GM19452 (cell line): ENCODE results near the gene PTPRG.

Experiments used
- ATAC-seq: cut with Tn5 transposase; IDR thresholded peaks from one replicate; pipeline ENCODE4 v1.9.1; 2021; ENCODE audit not compliant: unreplicated experiment

PTPRG gene

DNA sequence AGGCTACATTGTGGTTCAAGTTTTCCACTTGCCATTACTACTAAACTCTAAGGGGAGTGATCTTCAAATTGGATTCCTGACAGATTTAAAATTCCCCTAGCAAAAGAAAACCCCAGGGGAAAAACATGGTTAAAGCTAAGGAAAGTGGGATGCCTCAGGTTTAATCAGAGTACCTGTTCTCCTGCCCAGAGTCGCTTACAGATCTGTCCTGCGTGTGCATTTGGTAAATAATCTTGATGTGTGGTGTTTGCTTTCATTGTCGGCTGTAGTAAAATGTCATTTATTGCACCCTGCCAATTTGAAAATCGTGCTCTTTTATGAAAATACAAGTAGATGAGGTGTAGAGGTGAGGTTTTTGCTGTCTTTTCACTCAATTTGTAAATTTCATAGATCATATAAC is 323.4 kb downstream of the PTPRG start:
- no peak for ATAC-seq

DNA sequence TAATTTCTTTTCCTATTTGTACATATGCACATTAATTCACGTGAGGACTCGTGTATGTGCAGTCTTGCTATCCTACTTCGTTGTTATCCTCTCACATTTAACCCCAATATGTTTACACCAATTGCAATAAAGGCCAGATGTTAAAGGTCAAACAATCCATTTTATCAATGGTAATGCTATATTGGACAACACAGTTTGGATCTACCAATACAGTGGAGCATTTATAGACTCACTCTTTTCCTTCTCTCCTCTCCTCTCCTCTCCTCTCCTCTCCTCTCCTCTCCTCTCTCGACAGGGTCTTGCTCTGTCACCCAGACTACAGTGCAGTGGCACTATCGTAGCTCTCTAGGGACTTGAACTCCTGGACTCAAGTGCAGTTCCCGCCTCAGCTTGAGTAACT is 324.0 kb downstream of the PTPRG start:
- no peak for ATAC-seq

DNA sequence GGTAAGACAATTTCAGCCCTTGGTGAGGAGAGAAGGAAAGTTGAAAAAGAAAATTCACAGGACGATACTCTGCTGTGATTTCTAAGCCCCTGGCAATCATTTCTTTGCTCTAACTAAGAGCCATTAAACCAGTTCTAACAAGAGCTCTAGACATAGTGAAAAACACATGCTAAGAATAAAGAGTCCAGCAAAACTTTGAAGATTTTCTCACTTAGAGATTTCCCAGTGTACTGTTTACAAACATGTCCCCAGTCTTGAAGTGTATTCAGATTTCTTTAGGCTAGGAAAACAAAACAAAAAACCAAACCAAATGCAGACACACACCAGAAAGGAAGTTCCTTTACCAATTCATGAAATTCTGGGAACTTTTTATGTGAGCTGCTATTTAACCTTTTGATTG is 325.8 kb downstream of the PTPRG start:
- no peak for ATAC-seq

DNA sequence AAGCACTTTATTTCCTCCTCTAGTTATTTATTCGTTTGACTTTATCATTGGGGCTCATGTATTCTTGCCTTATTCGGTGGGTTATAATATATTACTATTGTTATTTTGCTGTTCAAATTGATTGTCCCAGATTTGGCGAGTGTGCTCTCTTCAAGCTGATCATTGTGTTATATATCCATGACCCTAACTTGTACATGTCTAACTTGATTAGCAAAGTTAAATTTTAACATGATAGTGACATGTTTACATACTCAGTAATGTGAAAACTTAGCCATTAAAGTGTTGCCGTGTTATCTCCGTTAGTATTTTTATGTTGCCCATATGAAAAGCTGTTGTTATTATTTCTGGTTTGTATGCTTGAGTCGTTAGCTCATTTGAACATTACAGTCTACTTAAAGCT is 327.9 kb downstream of the PTPRG start:
- ATAC-seq, result no peak

DNA sequence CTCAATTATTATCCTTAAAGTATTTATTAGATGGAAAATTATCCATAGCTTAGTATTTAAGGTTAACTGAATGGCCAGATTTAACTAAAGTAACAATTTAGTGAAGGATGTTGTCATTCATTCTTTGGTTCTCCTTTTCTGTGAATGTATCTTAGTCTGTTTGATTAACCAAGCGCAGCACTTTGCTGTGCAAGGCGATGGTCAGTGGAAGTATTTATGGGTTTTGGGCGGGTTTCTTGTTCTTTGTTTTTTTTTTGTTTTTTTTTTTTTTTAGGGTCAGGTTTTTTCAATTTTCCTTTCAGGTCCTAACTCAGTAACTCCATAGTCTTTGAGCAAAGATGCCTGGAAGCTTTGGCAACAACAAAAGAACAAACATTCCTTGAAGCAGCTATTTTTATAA is 328.8 kb downstream of the PTPRG start:
- no peak for ATAC-seq

DNA sequence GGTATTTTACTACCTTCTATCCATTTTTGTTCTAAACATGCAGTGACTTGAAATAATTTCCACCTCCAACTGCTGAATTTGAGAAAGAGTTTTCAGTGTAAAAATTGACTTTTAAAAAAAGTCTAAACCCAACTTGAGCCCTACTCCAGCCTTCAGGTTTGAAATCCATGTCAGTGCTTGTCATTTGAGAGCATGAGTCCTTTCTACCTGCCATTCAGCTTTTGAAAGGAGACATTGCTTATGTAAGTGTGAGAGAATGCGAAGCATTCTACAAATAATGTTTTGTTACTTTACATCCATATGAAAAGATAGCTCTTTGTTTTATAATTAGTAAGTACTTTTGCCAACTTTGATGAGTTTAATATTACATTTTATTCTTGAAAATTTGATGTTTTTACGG is 329.2 kb downstream of the PTPRG start:
- no peak for ATAC-seq

DNA sequence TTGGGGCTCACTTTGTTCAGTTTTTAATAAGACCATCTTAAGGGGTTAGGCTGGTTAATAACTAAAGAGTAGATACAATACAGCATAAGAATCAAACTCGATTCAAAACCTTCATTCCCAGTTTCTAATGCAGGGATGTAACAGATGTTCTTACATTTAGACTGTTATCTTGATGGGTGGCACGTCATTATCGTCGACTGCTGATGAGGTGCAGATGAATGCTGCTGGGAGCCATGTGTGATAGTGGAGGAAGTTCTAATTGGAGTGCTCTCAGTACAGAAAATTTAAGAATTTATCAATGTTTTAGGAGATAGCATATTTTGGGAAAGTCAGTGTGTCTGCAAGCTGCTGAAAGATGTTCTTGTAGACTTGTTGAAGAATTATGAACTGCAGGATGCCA is 331.5 kb downstream of the PTPRG start:
- no peak for ATAC-seq

DNA sequence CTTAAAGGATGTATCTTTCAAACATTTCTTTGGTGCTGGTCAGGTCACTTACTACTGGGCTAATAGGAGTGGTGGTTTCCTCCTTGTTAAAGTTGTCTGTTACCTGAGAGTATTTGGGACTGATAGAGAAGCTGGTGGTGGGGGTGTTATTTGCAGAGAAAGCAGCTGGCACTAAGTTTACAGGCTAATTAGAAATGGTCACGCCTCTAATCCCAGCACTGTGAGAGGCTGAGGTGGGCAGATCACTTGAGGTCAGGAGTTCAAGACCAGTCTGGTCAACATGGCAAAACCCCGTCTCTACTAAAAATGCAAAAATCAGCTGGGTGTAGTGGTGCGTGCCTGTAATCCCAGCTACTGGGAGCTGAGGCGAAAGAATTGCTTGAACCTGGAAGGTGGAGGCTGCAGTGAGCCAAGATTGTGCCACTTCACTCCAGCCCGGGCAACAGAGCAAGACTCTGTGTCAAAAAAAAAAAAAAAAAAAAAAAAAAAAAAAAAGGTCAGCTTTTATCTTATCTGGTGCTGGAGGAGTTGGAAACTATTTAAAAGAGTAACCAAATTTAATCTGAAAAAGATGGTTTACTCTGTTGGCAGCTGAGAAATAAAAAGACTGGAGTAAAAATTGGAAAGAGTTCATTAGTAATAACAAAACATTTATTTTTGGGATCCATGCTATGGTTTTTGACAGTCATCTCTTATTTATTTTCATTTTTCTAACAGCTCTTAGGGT is 332.6 kb downstream of the PTPRG start:
- ATAC-seq, result no peak

DNA sequence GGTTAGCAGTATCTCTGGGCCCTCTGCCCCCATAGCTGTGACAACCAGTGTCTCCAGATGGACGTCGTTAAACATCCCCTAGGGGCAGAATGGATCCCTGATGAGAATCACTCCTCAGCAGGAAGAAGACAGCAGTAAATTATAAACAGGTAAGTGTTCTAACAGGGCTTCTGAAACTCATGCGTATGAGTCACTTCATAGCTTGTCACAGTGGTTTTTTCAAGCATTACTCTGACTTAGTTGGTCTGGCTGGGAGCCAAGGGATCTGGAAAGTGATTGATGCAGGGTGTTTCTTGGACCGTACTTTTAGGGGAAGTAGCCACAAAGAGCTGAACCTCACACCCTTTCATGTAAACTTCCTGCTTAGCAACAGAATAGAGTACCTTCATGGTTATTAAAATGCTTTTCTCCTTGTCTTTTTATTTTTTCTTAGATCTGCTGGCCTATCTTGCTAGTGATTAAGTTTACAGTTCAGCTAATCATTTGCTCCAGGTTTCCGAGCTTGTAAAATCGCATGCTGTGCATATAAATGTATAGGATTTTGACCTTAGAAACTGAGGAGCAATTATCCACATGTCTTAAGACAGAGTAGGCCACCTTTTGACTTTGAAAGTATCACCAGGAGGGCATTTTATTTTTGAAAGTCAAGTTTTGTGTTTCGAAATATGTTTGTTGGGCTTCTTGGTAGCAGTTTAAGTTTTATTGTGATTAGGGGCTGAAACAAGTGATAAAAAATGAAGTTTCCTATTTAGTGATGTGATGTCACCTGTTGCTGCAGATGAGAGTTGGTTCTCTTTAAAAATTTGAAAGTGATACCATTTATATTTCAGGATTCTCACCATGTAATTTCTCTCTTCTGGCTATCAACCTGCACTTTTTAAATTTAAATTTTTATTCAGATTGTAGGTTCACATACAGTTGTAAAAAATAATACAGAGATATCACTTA is 333.9 kb downstream of the PTPRG start:
- ATAC-seq, result peak; percentile 96

DNA sequence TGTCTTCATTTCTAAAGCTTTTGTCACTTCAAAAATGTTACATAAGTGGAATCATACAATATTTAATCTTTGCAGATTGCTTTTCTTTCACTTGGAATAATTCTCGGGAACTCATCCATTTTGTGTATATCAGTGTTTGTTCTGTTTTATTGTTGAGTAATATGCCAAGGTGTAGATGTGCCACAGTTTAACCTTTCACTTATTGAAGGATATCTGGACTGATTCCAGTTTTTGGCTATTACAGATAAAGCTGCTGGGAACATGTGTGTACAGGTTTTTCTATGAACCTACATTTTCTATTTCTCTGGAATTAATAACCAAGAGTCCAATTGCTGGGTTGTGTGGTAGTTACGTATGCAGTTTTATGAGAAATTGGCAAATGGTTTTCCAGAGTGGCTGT is 334.9 kb downstream of the PTPRG start:
- no peak for ATAC-seq

DNA sequence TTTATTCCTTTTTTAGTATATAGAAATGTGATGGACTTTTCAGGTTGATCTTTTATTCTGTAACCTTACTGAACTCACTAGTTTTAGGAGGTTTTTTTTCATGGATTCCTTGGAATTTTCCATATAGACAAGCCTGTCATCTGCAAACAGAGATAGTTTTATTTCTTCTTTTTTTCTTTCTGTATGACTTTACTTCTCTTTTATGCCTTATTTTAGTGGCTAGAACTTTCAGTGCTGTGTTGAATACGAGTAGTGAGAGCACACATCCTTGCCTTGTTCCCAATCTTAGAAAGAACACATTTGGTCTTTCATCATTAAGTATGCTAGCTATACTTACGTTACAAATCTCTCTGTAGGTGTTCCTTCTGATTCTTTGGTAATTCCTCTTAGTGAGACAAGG is 336.5 kb downstream of the PTPRG start:
- ATAC-seq, result no peak

DNA sequence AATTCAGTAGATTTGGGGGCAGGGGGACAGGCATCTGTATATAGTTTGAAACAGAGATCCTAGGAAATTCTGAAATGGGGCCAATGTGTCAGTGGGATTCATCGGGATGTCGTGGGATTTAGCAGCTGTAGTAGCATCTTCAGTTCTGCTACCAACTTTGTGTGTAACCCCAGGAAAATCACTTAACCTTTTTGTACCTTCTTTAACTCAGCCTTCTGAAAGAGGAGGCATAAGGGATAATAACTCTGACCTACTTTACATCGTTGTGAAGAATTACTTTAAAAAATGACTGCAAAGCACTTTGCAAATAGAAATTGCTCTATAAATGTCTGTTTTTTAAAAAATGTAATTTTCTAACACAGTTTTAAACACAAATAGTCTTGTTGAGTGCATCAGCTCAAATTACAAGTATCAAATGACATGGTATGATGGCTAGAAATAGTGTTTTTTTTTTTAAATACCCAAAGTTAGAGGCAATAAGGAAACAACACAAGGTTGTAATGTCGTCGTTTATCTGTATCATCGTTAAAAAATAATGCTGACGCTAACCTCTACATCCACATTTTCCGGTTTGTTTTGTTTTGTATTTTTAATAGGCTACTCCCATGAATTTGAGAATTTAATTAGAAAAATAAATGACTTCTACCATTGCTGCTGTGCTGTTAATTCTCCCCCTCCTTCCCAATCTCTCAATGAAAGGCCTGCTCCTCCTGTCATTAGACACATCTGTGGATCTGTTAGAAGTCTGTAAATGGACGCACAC is 338.5 kb downstream of the PTPRG start:
- ATAC-seq, result no peak

DNA sequence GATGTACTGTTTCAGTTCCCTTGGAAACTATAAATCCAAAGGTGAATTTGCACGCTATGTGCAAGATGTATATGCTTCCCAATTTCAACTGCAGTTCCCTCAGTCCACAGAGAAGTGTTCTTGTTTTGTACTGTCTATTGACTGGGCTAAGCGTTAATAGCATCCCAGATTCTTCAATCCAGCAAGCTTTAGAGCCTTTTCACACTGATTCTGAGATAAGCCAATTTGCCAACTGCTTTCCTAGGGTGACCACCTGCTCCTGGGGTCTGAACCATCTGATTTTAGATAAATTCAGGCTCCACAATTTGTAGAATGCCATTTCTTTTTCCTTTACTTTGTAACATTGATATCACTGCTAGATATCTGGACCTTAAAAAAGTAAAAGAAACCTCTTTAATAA is 340.1 kb downstream of the PTPRG start:
- ATAC-seq, result no peak

DNA sequence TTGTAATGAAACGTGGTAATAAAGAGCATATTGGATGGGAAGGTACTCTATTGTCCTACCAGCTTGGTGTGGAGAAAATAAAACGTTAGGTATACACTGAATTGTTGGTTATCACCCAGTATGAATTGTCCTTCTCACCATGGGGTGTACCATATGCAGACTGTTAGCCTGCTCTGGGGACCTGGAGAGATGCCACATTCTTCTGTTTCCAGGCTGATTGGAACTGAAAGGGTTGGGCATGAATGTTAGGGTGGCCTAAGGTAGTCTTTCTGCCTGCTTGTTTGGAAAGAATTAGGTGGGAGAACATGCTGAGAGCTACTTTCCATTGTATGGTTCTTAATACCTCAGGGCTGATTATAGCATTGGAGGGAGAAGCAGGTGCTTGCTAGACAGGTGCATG is 340.6 kb downstream of the PTPRG start:
- no peak for ATAC-seq

DNA sequence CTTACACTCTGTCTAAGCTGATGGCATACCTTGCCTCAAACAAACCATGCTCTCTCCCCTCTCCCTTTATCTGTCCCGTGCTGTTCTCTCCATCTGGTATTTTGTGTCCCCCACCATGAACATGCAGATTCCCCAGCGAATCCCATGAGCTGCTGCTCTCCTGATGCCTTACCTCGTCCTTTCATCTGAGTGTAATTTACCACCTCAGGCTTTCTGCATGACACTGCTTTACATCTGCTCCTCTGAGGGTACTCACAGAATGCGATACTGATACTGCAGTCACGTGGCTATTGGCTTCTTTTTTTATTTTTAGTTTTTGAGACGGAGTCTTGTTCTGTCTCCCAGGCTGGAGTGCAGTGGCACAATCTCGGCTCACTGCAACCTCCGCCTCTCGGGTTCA is 341.7 kb downstream of the PTPRG start:
- no peak for ATAC-seq

DNA sequence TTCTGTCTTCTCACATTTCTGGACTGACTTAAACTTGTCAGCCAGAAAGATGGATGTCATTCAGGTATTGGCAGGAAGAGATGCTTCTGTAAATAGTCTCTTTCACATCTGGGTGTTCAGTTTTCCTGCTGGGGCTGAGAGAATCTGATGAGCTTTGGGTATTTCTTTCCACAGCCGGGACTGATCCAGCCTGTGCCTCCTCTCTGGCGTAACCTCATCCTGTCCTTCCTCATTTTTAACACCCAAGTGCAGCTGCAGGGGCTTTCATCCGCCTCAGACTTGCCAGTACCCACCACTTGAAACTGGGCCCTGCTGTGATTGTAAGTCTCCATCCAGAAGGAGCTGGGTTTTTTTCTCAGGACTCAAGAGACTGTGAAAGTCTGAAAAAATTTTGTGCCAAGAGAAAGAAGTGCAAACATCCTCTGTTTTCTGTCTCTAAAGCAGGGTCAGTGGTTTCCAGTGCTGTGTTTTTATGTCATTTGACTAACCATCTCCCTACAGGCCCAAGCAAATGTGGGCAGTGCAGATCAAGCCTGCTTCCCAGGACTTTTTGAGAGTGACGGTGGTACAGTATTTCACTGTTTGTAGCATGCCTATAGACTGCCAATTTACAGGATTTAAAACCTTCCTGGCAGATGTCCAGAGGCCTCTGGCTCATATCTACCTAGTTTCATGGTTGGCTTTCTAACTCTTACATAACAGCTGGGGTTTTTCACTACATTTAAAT is 342.7 kb downstream of the PTPRG start:
- peak; percentile 62 for ATAC-seq

DNA sequence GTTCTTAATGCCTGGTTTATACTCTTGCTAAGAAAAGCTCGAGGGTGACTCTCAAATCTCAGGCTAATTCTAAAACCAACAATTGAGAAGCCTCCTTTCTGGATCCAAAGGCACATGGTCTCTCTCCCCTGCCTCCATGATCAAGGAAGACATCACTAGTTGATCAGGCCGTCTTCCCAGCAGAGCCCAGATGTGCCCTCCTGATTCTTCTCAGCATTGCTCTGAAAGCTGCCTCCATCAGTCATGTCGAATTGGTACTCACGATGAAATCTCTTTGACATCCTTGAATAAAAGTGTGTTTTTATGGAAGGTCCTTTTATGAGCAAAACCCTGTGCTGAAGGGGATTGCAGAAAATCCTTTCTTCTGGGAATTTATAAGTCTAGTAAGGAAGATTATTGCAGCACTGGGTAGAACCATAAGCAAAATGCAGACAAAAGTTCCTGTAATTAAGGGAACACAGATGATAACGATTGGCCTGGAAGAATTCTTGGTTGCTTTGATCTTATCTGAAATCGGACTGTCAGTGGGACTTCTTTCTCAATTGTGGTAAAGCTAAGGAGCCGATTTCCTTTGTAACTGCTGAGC is 345.9 kb downstream of the PTPRG start:
- no peak for ATAC-seq

DNA sequence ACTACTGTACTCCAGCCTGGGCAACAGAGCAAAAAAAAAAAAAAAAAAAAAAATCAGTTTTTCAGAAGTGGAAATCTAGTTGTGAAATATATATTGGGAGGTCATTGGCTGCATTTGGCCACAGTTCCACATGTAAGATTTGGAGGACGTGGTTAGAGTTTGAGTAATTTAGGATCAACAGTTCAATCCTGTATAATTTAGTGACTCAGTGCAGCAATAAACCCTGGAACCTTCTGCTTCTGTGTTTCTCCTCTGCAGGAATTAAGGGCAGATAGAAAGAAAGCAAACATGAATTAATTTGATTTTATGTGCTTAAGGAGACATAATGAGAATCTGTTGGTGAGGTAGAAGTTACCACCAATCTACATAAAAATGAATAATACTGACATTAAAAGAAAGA is 347.0 kb downstream of the PTPRG start:
- no peak for ATAC-seq

DNA sequence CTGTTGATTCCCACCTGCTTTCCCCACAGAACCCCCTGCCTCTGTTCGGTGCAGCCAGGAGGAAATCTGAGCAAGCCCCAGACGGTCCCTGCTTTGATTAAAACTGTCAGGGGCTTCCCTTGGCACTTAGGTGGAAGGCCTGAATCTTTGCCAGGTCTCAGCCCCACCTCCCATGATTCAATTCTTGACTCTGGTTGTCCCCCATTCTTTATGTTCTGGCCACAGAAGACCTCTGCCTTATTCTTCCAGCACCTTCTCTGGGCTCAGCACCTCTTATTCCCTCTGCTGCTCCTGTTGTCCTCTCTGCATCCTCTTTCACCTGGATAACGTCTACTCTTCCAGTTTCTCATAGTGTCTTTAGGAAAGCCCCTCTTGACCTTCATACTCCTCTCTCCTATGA is 349.4 kb downstream of the PTPRG start:
- no peak for ATAC-seq

DNA sequence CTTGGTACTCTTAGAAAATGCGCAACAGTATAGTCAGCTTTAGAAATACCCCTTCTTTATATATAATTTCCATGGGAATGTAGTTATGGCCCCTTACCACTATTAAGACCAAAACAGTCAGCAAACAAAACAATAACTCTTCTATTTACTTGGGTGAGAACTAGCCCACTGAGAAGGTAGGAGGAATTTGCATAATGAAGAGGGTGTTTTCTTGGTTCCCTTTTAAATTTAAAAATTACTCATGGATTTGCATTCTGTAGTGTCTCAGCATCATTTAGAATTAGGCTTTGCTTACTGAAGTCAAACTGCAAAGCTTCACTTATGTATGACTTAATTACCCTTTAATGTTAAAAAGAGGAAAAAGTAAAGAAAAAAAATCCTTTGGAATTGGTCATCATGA is 350.8 kb downstream of the PTPRG start:
- peak; percentile 85 for ATAC-seq

DNA sequence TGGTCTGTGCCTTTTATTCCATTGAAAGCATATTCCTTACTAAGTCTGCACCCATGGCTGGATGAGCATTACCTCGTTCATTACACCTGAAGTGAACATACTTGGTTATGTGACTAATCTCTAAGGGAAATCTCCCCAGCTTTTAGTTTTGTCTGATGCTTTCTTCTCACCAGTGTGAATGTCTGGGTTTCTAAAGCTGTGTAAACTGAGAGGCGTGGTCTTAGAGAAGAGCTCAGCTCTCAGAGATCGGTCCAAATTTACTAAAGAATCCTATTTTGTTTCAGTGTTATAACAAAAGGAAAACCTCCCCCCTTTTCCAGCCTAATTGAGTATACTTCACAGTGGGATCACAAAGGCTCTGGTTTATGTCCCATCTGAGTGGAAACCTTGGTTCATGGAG is 352.3 kb downstream of the PTPRG start:
- no peak for ATAC-seq
